NCI-H2227 treated with DMSO at 0.1 percent for 48 hours (cell line): ENCODE data around the gene PACS2.

Source experiments
- DNase-seq: peaks from one replicate; lab custom pipeline; 2025; lab: John Stamatoyannopoulos, UW

Gene PACS2

GRCh38 chr14:105423488-105424195 lies 109.1 kb downstream of the PACS2 start:
- no peak for DNase-seq

GRCh38 chr14:105424861-105425260 lies 110.3 kb downstream of the PACS2 start:
- no peak for DNase-seq

- no peak for DNase-seq
Observed at GRCh38 chr14:105425823-105426247, 111.3 kb downstream of the PACS2 start.

- no peak for DNase-seq
Observed at GRCh38 chr14:105426416-105427130, 112.0 kb downstream of the PACS2 start.

- no peak for DNase-seq
Observed at GRCh38 chr14:105427412-105427811, 112.9 kb downstream of the PACS2 start.

- no peak for DNase-seq
Observed at GRCh38 chr14:105427936-105428485, 113.5 kb downstream of the PACS2 start.

- no peak for DNase-seq
Observed at GRCh38 chr14:105430042-105430441, 115.5 kb downstream of the PACS2 start.

- no peak for DNase-seq
Observed at GRCh38 chr14:105430565-105430964, 116.0 kb downstream of the PACS2 start.

GRCh38 chr14:105431256-105431655 lies 116.7 kb downstream of the PACS2 start:
- no peak for DNase-seq

GRCh38 chr14:105432657-105433056 lies 118.1 kb downstream of the PACS2 start:
- no peak for DNase-seq

GRCh38 chr14:105433161-105433605 lies 118.6 kb downstream of the PACS2 start:
- DNase-seq = no peak

GRCh38 chr14:105436402-105436801 lies 121.9 kb downstream of the PACS2 start:
- DNase-seq = no peak

- DNase-seq = no peak
Observed at GRCh38 chr14:105436891-105437722, 122.6 kb downstream of the PACS2 start.

- no peak for DNase-seq
Observed at GRCh38 chr14:105437723-105438500, 123.4 kb downstream of the PACS2 start.

- no peak for DNase-seq
Observed at GRCh38 chr14:105439179-105439578, 124.6 kb downstream of the PACS2 start.

GRCh38 chr14:105439710-105440553 lies 125.4 kb downstream of the PACS2 start:
- no peak for DNase-seq

- no peak for DNase-seq
Observed at GRCh38 chr14:105440554-105440900, 126.0 kb downstream of the PACS2 start.

GRCh38 chr14:105440992-105441391 lies 126.4 kb downstream of the PACS2 start:
- no peak for DNase-seq

GRCh38 chr14:105442125-105442524 lies 127.6 kb downstream of the PACS2 start:
- DNase-seq = no peak

GRCh38 chr14:105442834-105443233 lies 128.3 kb downstream of the PACS2 start:
- DNase-seq = no peak

GRCh38 chr14:105444859-105445258 lies 130.3 kb downstream of the PACS2 start:
- DNase-seq = no peak
